ENCODE data around the gene VEPH1. TPM values are rescaled to one million over a fixed set of nuclear protein-coding genes. Genes with fewer than 3 reads are reported as not detected.

Gene VEPH1
- total and polyA plus RNA-seq, 2 donors (not counting 1 experiment from before 2014, with no cell fraction given): not detected

- ChIA-PET POLR2A (no interaction called here), CTCF (no interaction called here)
- no peaks in the 10 kb centered on the region for H3K9me3 Mint-ChIP-seq (ENCODE audit: insufficient read depth)
- H3K79me2 ChIP-seq (ENCODE audit: control insufficient read depth, insufficient read depth, low read length): no peaks in the 10 kb centered on the region
- no peak overlapping the region for H3K4me2 ChIP-seq (replicated peaks; ENCODE audit: low read depth, low read length, poor library complexity, severe bottlenecking)
- peaks cover 0 to 4% of the 10 kb centered on the region in 2 donors for H3K4me1 ChIP-seq (ENCODE audit: control insufficient read depth in 2 of 2, insufficient read depth in 2 of 2, low read length in 2 of 2)
- H3K36me3 ChIP-seq (replicated peaks in 1 of 2; ENCODE audit: control extremely low read depth in 1 of 2, control insufficient read depth in 1 of 2, extremely low read depth in 1 of 2, insufficient read depth in 2 of 2, low read length in 1 of 2): no peaks in the 10 kb centered on the region
- no peak for TF ChIP-seq CTCF (IDR thresholded peaks at IDR 0.05)
- no peak for TF ChIP-seq EZH2 (IDR thresholded peaks at IDR 0.05; ENCODE audit: borderline replicate concordance, insufficient read depth, low read depth, low read length, poor library complexity, severe bottlenecking)
- no peaks in the 10 kb centered on the region for H4K20me1 ChIP-seq (ENCODE audit: control insufficient read depth, insufficient read depth, low read length, poor library complexity, severe bottlenecking)
- H3K9ac ChIP-seq (ENCODE audit: low read length): no peak overlapping the region
- DNase-seq (no peak), ATAC-seq (ENCODE audit: low read depth) (no peak)
- H3K27me3 Mint-ChIP-seq: peaks cover 56% of the 10 kb centered on the region
- peaks cover 8% of the 10 kb centered on the region for H3K4me1 Mint-ChIP-seq
- intact Hi-C loops (cut with micrococcal nuclease): no loop called here
- peaks cover 0 to 17% (median 7%) of the 10 kb centered on the region in 4 experiments for H3K27me3 ChIP-seq (replicated peaks in 1 of 4; ENCODE audit: control extremely low read depth in 1 of 4, control insufficient read depth in 3 of 4, insufficient read depth in 4 of 4, low read length in 3 of 4)
- H3K4me3 ChIP-seq (ENCODE audit: control extremely low read depth in 1 of 5, extremely low read depth in 1 of 5, insufficient read depth in 1 of 5, low read depth in 2 of 5, low read length in 4 of 5): no peak overlapping the region
- no peak overlapping the region for H3K27ac Mint-ChIP-seq
- no peak overlapping the region for H3K27ac ChIP-seq (ENCODE audit: low read length in 2 of 2)
- WGBS (ENCODE audit: insufficient coverage): 100% methylated on average over 2 of the region's 4 CpGs
- no peak overlapping the region for H3K4me3 Mint-ChIP-seq
- no peak overlapping the region for H2AFZ ChIP-seq (ENCODE audit: insufficient read depth, low read depth, low read length, poor library complexity, severe bottlenecking)
- no peaks in the 10 kb centered on the region for H3K9me3 ChIP-seq (ENCODE audit: control extremely low read depth in 1 of 3, control insufficient read depth in 2 of 3, insufficient read depth in 1 of 3, low read length in 2 of 3)
Observed at GRCh38 chr3:157501863-157502262, 1.4 kb downstream of the VEPH1 start.

- no peaks in the 10 kb centered on the region for H3K9me3 Mint-ChIP-seq (ENCODE audit: insufficient read depth)
- Histone ChIP-seq H3K4me2 (replicated peaks; ENCODE audit: low read depth, low read length, poor library complexity, severe bottlenecking) (no peak overlapping the region), H3K9ac (ENCODE audit: low read length) (no peak overlapping the region), H3K4me1 (ENCODE audit: control insufficient read depth in 2 of 2, insufficient read depth in 2 of 2, low read length in 2 of 2) (peaks cover 0 to 4% of the 10 kb centered on the region in 2 donors), H4K20me1 (ENCODE audit: control insufficient read depth, insufficient read depth, low read length, poor library complexity, severe bottlenecking) (no peaks in the 10 kb centered on the region), H3K27ac (ENCODE audit: low read length in 2 of 2) (no peak overlapping the region), H3K79me2 (ENCODE audit: control insufficient read depth, insufficient read depth, low read length) (no peaks in the 10 kb centered on the region), H3K9me3 (ENCODE audit: control extremely low read depth in 1 of 3, control insufficient read depth in 2 of 3, insufficient read depth in 1 of 3, low read length in 2 of 3) (no peaks in the 10 kb centered on the region), H2AFZ (ENCODE audit: insufficient read depth, low read depth, low read length, poor library complexity, severe bottlenecking) (no peak overlapping the region), H3K36me3 (replicated peaks in 1 of 2; ENCODE audit: control extremely low read depth in 1 of 2, control insufficient read depth in 1 of 2, extremely low read depth in 1 of 2, insufficient read depth in 2 of 2, low read length in 1 of 2) (no peaks in the 10 kb centered on the region), H3K4me3 (ENCODE audit: control extremely low read depth in 1 of 5, extremely low read depth in 1 of 5, insufficient read depth in 1 of 5, low read depth in 2 of 5, low read length in 4 of 5) (no peak overlapping the region), H3K27me3 (replicated peaks in 1 of 4; ENCODE audit: control extremely low read depth in 1 of 4, control insufficient read depth in 3 of 4, insufficient read depth in 4 of 4, low read length in 3 of 4) (peaks cover 0 to 11% (median 7%) of the 10 kb centered on the region in 4 experiments)
- 100% methylated on average over 2 of the region's 4 CpGs for WGBS (ENCODE audit: insufficient coverage)
- TF ChIP-seq EZH2 (IDR thresholded peaks at IDR 0.05; ENCODE audit: borderline replicate concordance, insufficient read depth, low read depth, low read length, poor library complexity, severe bottlenecking): no peak
- no peak overlapping the region for H3K4me3 Mint-ChIP-seq
- DNase-seq: no peak
- peaks cover 8% of the 10 kb centered on the region for H3K4me1 Mint-ChIP-seq
- ATAC-seq (ENCODE audit: low read depth): no peak
- CTCF ChIA-PET: no interaction called here
- intact Hi-C loops (cut with micrococcal nuclease): no loop called here
- POLR2A ChIA-PET: no interaction called here
- H3K27me3 Mint-ChIP-seq: peaks cover 52% of the 10 kb centered on the region
- H3K27ac Mint-ChIP-seq: no peak overlapping the region
Observed at GRCh38 chr3:157500232-157500631, 3.0 kb downstream of the VEPH1 start.

All from B cell (primary cell).